ENCODE measurements around the gene CENPA. TPM values are rescaled to one million over a fixed set of nuclear protein-coding genes. Genes with fewer than 3 reads are reported as not detected.

The CENPA gene
- total RNA-seq, 1 donor from 2014 or later: 55.0 TPM

- no peaks in the 10 kb centered on the region for H3K36me3 ChIP-seq
- peaks cover 39% of the 10 kb centered on the region for H3K36me3 Mint-ChIP-seq
- no peaks in the 10 kb centered on the region for H3K9me3 Mint-ChIP-seq
- peaks cover 7% of the 10 kb centered on the region for H4K20me1 ChIP-seq (ENCODE audit: low read depth)
- DNase-seq (ENCODE audit: low spot score): no peak
- peaks cover 14% of the 10 kb centered on the region for H3F3A ChIP-seq (ENCODE audit: low read depth)
- H3K27me3 Mint-ChIP-seq (ENCODE audit: insufficient read depth, low read depth): peaks cover 5% of the 10 kb centered on the region
- H3K4me3 Mint-ChIP-seq: no peak overlapping the region
- no peak overlapping the region for H3K4me3 ChIP-seq
- H3K27ac ChIP-seq: no peak overlapping the region
- no peaks in the 10 kb centered on the region for H3K27me3 ChIP-seq
- H2AFZ ChIP-seq (replicated peaks): no peak overlapping the region
- no peaks in the 10 kb centered on the region for H3K4me1 ChIP-seq
- no peak overlapping the region for H3K9ac ChIP-seq
- TF ChIP-seq EZH2phosphoT487 (IDR thresholded peaks at IDR 0.05): no peak
- no peak for TF ChIP-seq CTCF (IDR thresholded peaks at IDR 0.05)
- no peak for TF ChIP-seq EZH2 (IDR thresholded peaks at IDR 0.05)
- H3K4me1 Mint-ChIP-seq: peaks cover 4% of the 10 kb centered on the region
- no peak overlapping the region for H3K4me2 ChIP-seq
- no peak overlapping the region for H3K27ac Mint-ChIP-seq
- no peaks in the 10 kb centered on the region for H3K79me2 ChIP-seq (ENCODE audit: low read depth)
- H3K9me3 ChIP-seq (ENCODE audit: low read depth): no peaks in the 10 kb centered on the region
These were observed 15.5 kb downstream of the CENPA start for GRCh38 chr2:26801328-26801727.

GRCh38 chr2:26801796-26802195 is 15.9 kb downstream of the CENPA start:
- Mint-ChIP-seq H3K9me3 (no peaks in the 10 kb centered on the region), H3K4me1 (peaks cover 4% of the 10 kb centered on the region), H3K36me3 (peaks cover 34% of the 10 kb centered on the region), H3K4me3 (no peak overlapping the region), H3K27ac (no peak overlapping the region), H3K27me3 (ENCODE audit: insufficient read depth, low read depth) (peaks cover 5% of the 10 kb centered on the region)
- DNase-seq (ENCODE audit: low spot score): no peak
- H3K4me3 ChIP-seq: no peak overlapping the region
- H3K4me2 ChIP-seq: no peak overlapping the region
- no peaks in the 10 kb centered on the region for H3K27me3 ChIP-seq
- no peaks in the 10 kb centered on the region for H3K36me3 ChIP-seq
- no peaks in the 10 kb centered on the region for H3K9me3 ChIP-seq (ENCODE audit: low read depth)
- no peak overlapping the region for H3K27ac ChIP-seq
- peaks cover 7% of the 10 kb centered on the region for H4K20me1 ChIP-seq (ENCODE audit: low read depth)
- H3K4me1 ChIP-seq: no peaks in the 10 kb centered on the region
- TF ChIP-seq EZH2phosphoT487 (IDR thresholded peaks at IDR 0.05) (no peak), CTCF (IDR thresholded peaks at IDR 0.05) (no peak)
- H3K79me2 ChIP-seq (ENCODE audit: low read depth): no peaks in the 10 kb centered on the region
- no peak overlapping the region for H3K9ac ChIP-seq
- H3F3A ChIP-seq (ENCODE audit: low read depth): peaks cover 14% of the 10 kb centered on the region
- no peak overlapping the region for H2AFZ ChIP-seq (replicated peaks)

- Histone ChIP-seq H4K20me1 (ENCODE audit: low read depth) (peaks cover 7% of the 10 kb centered on the region), H3K36me3 (no peaks in the 10 kb centered on the region), H3F3A (ENCODE audit: low read depth) (peaks cover 10% of the 10 kb centered on the region), H3K4me1 (peaks cover 11% of the 10 kb centered on the region), H3K79me2 (ENCODE audit: low read depth) (no peaks in the 10 kb centered on the region), H3K4me3 (no peak overlapping the region), H3K27ac (no peak overlapping the region), H3K27me3 (no peaks in the 10 kb centered on the region), H3K9ac (no peak overlapping the region), H3K4me2 (no peak overlapping the region), H2AFZ (replicated peaks) (no peak overlapping the region), H3K9me3 (ENCODE audit: low read depth) (no peaks in the 10 kb centered on the region)
- no peak for DNase-seq (ENCODE audit: low spot score)
- peaks cover 8% of the 10 kb centered on the region for H3K27me3 Mint-ChIP-seq (ENCODE audit: insufficient read depth, low read depth)
- H3K27ac Mint-ChIP-seq: peak overlapping the region; percentile 7
- peaks cover 19% of the 10 kb centered on the region for H3K36me3 Mint-ChIP-seq
- TF ChIP-seq CTCF (IDR thresholded peaks at IDR 0.05) (no peak), EZH2phosphoT487 (IDR thresholded peaks at IDR 0.05) (no peak), EZH2 (IDR thresholded peaks at IDR 0.05) (no peak)
- H3K4me3 Mint-ChIP-seq: no peak overlapping the region
- no peaks in the 10 kb centered on the region for H3K9me3 Mint-ChIP-seq
- peaks cover 25% of the 10 kb centered on the region for H3K4me1 Mint-ChIP-seq
These were observed 19.4 kb downstream of the CENPA start for GRCh38 chr2:26805241-26805676.

Data from neural progenitor cell (in vitro differentiated cells).